ENCODE data around the gene IFI27L1. TPM values are rescaled to one million over a fixed set of nuclear protein-coding genes. Genes with fewer than 3 reads are reported as not detected.

IFI27L1 gene
- total RNA-seq, 1 donor, result 9.8 TPM

DNA sequence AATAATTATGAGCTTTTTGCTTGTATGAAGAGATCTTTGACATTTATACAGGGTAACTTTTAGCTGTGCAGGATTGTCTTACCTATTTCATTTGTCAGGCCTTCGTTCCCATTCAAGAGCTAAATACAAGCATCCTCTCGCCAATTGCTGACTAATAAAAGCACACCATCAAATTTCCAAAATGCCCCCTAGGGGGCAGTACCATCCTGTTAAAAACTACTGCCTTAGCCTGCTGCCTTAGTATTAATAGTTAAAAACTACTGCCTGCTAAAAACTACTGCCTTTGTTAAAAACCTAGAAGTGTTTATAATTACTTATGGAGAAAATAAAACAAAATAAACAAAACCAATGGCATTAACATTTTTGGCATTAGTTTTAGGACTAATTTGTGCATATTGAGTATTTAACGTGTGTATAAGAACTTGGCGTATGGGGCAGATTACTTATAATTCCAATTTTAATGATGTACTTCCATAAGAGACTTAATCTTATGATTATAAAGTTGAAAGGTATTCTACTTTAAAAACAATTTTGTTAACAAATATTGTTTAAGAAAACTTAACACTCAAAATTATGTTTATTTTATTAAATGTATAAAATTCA, 51.3 kb downstream of the IFI27L1 start:
- peak; percentile 82 for DNase-seq (ENCODE audit: insufficient read length, low spot score, missing footprints)
- Histone ChIP-seq H4K20me1 (ENCODE audit: insufficient read depth, low read length) (no peaks in the 10 kb centered on the region), H3K4me2 (ENCODE audit: insufficient read depth, low read length) (no peak overlapping the region), H3K27me3 (ENCODE audit: insufficient read depth, low read length) (peaks cover 7% of the 10 kb centered on the region), H2AFZ (ENCODE audit: low read length) (no peak overlapping the region), H3K4me3 (ENCODE audit: insufficient read depth, low read length) (no peak overlapping the region), H3K4me1 (ENCODE audit: insufficient read depth, low read length) (peaks cover 16% of the 10 kb centered on the region), H3K36me3 (ENCODE audit: insufficient read depth, low read length) (no peaks in the 10 kb centered on the region), H3K79me2 (ENCODE audit: insufficient read depth, low read length) (peaks cover 8% of the 10 kb centered on the region), H3K9me3 (ENCODE audit: low read depth, low read length) (no peaks in the 10 kb centered on the region), H3K27ac (ENCODE audit: low read depth, low read length) (no peak overlapping the region)
- TF ChIP-seq, protein P1, sequence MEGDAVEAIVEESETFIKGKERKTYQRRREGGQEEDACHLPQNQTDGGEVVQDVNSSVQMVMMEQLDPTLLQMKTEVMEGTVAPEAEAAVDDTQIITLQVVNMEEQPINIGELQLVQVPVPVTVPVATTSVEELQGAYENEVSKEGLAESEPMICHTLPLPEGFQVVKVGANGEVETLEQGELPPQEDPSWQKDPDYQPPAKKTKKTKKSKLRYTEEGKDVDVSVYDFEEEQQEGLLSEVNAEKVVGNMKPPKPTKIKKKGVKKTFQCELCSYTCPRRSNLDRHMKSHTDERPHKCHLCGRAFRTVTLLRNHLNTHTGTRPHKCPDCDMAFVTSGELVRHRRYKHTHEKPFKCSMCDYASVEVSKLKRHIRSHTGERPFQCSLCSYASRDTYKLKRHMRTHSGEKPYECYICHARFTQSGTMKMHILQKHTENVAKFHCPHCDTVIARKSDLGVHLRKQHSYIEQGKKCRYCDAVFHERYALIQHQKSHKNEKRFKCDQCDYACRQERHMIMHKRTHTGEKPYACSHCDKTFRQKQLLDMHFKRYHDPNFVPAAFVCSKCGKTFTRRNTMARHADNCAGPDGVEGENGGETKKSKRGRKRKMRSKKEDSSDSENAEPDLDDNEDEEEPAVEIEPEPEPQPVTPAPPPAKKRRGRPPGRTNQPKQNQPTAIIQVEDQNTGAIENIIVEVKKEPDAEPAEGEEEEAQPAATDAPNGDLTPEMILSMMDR (IDR thresholded peaks at IDR 0.05; ENCODE audit: extremely low read depth, low read depth, low read length), result peak; percentile 86

DNA sequence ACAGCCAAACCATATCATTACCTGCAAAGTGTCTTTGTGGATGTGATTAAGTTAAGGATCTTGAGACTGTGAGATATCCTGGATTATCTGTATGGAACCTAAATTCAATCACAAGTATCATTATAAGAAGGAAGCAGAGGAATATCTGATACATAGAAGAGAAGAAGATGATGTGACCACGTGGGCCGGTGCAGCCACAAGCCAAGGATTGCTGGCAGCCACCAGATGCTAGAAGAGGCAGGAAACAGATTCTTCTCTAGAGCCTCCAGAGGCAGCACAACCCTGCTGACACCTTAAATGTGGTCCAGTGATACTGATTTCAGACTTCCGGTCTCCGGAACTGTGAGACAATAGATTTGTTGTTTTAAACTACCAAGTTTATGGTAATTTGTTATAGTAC, 54.4 kb downstream of the IFI27L1 start:
- Histone ChIP-seq H3K79me2 (ENCODE audit: insufficient read depth, low read length) (no peaks in the 10 kb centered on the region), H3K9me3 (ENCODE audit: low read depth, low read length) (no peaks in the 10 kb centered on the region), H3K4me3 (ENCODE audit: insufficient read depth, low read length) (no peak overlapping the region), H3K27me3 (ENCODE audit: insufficient read depth, low read length) (peaks cover 7% of the 10 kb centered on the region), H3K36me3 (ENCODE audit: insufficient read depth, low read length) (no peaks in the 10 kb centered on the region), H4K20me1 (ENCODE audit: insufficient read depth, low read length) (no peaks in the 10 kb centered on the region), H3K4me2 (ENCODE audit: insufficient read depth, low read length) (no peak overlapping the region), H3K4me1 (ENCODE audit: insufficient read depth, low read length) (peaks cover 2% of the 10 kb centered on the region), H3K27ac (ENCODE audit: low read depth, low read length) (no peak overlapping the region), H2AFZ (ENCODE audit: low read length) (no peak overlapping the region)
- DNase-seq (ENCODE audit: insufficient read length, low spot score, missing footprints), result no peak
- TF ChIP-seq, protein P1 (IDR thresholded peaks at IDR 0.05; ENCODE audit: extremely low read depth, low read depth, low read length), result no peak

DNA sequence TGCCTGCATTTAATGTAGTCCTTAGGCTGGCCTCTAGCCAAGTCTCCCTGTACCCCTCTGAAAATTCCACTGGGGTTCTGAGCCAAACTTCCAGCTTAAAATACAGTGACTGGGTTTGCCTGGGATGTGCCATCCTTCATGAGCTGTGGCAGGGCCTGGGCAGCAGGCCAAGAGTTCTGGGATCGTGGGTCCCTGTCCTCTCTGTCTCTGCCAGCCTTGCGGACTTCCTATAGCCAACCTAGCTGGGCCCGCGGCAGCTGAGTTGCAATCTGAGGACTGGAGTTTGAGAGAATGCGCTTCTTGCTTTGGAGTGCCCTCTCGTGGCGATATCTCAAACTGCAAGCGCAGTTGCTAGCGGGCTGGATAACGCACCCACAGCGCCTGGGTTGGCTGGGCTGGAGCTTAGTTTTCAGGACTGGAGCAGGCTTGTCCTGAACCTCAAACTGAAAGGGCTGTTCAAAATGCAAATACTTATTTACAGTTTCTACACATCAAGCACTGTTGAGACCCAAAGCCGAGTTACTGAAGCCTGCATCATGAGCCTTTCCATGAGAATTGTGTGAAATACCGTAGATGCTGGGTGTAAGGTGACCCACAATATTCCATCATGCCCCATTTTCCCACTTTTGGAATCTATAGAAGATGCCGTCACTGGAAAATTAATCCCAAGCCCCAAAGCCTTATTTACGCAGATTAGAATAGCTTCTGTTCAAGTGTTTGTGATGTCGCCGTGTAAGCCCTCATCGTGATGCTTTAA, 55.6 kb downstream of the IFI27L1 start:
- Histone ChIP-seq H3K4me3 (ENCODE audit: insufficient read depth, low read length) (no peak overlapping the region), H3K4me2 (ENCODE audit: insufficient read depth, low read length) (peak overlapping the region; percentile 49)

DNA sequence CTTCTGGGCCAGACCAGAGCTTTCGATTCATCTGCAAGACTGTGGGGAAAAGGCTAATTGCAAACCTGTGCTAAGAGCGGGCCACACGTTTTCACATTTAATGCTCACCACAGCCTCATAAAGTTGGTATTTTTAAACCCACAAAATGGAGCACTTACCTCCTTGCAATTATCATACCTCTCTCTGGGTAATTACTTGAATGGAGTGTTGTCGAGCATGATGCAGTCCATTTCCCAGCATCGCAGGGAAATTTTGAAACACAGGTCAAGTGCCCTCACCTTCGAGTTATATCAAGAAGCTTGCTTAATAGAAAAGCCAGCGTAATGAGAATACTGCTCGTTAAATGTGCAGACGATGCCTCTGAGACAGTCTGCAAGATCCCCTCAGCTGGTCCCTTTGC, 57.1 kb downstream of the IFI27L1 start:
- no peak overlapping the region for H3K27ac ChIP-seq (ENCODE audit: low read depth, low read length)
- no peak for DNase-seq (ENCODE audit: insufficient read length, low spot score, missing footprints)
- H3K9me3 ChIP-seq (ENCODE audit: low read depth, low read length), result no peaks in the 10 kb centered on the region
- peaks cover 2% of the 10 kb centered on the region for H3K4me1 ChIP-seq (ENCODE audit: insufficient read depth, low read length)
- TF ChIP-seq, protein P1 (IDR thresholded peaks at IDR 0.05; ENCODE audit: extremely low read depth, low read depth, low read length), result no peak
- no peaks in the 10 kb centered on the region for H4K20me1 ChIP-seq (ENCODE audit: insufficient read depth, low read length)
- no peak overlapping the region for H3K4me3 ChIP-seq (ENCODE audit: insufficient read depth, low read length)
- no peak overlapping the region for H3K4me2 ChIP-seq (ENCODE audit: insufficient read depth, low read length)
- no peak overlapping the region for H2AFZ ChIP-seq (ENCODE audit: low read length)
- H3K79me2 ChIP-seq (ENCODE audit: insufficient read depth, low read length), result no peaks in the 10 kb centered on the region
- no peaks in the 10 kb centered on the region for H3K36me3 ChIP-seq (ENCODE audit: insufficient read depth, low read length)
- peaks cover 7% of the 10 kb centered on the region for H3K27me3 ChIP-seq (ENCODE audit: insufficient read depth, low read length)

More for the DNA sequence above, 55.6 kb downstream of the IFI27L1 start:
- H3K4me1 ChIP-seq (ENCODE audit: insufficient read depth, low read length), result peaks cover 2% of the 10 kb centered on the region
- peak; percentile 88 for DNase-seq (ENCODE audit: insufficient read length, low spot score, missing footprints)
- H2AFZ ChIP-seq (ENCODE audit: low read length), result peak overlapping the region; percentile 85
- TF ChIP-seq, protein P1 (IDR thresholded peaks at IDR 0.05; ENCODE audit: extremely low read depth, low read depth, low read length), result peak; percentile 98
- no peaks in the 10 kb centered on the region for H3K9me3 ChIP-seq (ENCODE audit: low read depth, low read length)
- no peaks in the 10 kb centered on the region for H4K20me1 ChIP-seq (ENCODE audit: insufficient read depth, low read length)
- peaks cover 7% of the 10 kb centered on the region for H3K27me3 ChIP-seq (ENCODE audit: insufficient read depth, low read length)
- H3K36me3 ChIP-seq (ENCODE audit: insufficient read depth, low read length), result no peaks in the 10 kb centered on the region
- H3K79me2 ChIP-seq (ENCODE audit: insufficient read depth, low read length), result no peaks in the 10 kb centered on the region
- H3K27ac ChIP-seq (ENCODE audit: low read depth, low read length), result no peak overlapping the region
